MM.1S (cell line): ENCODE measurements around the gene KTN1.

ENCODE experiments used
- DNase-seq: peaks from one replicate; pipeline ENCODE4 v3.0.0-alpha.2; 2015
- H2AFZ ChIP-seq: fragments of 300-600 bp; sonication (generic); 2 replicates; pipeline ENCODE4 v1.6.0; 2016; ENCODE audit warnings: antibody characterized with exemption, low read length
- H3F3A ChIP-seq: fragments of 300-600 bp; sonication (generic); 2 replicates; pipeline ENCODE4 v1.6.1; 2016; ENCODE audit warnings: mild to moderate bottlenecking, antibody characterized with exemption, low read length, moderate library complexity, mixed read lengths; ENCODE audit not compliant: insufficient read depth
- H3K27ac ChIP-seq: fragments of 300-600 bp; sonication (generic); 2 replicates; pipeline ENCODE4 v1.5.1; 2016; ENCODE audit warnings: mild to moderate bottlenecking, low read length
- H3K27me3 ChIP-seq: fragments of 300-600 bp; sonication (generic); replicated peaks from 2 replicates; pipeline ENCODE4 v1.6.0; 2016; ENCODE audit warnings: low read length; ENCODE audit not compliant: insufficient read depth
- H3K36me3 ChIP-seq: fragments of 300-600 bp; sonication (generic); replicated peaks from 2 replicates; pipeline ENCODE4 v1.6.1; 2016; ENCODE audit warnings: mild to moderate bottlenecking, low read length, mixed read lengths; ENCODE audit not compliant: insufficient read depth
- H3K4me1 ChIP-seq: fragments of 300-600 bp; sonication (generic); 2 replicates; pipeline ENCODE4 v1.6.1; 2016; ENCODE audit warnings: low read length, mixed read lengths
- H3K4me2 ChIP-seq: fragments of 300-600 bp; sonication (generic); 2 replicates; pipeline ENCODE4 v1.6.0; 2016; ENCODE audit warnings: low read depth, low read length
- H3K4me3 ChIP-seq: fragments of 300-600 bp; sonication (generic); 2 replicates; pipeline ENCODE4 v1.5.1; 2016; ENCODE audit warnings: low read length, mixed read lengths
- H3K79me2 ChIP-seq: fragments of 300-600 bp; sonication (generic); 2 replicates; pipeline ENCODE4 v1.6.1; 2016; ENCODE audit warnings: mixed run types, low read length, mixed read lengths
- H3K9ac ChIP-seq: fragments of 300-600 bp; sonication (generic); 2 replicates; pipeline ENCODE4 v1.6.1; 2016; ENCODE audit warnings: low read length, mixed read lengths
- H3K9me2 ChIP-seq: fragments of 300-600 bp; sonication (generic); replicated peaks from 2 replicates; pipeline ENCODE4 v1.6.1; 2016; ENCODE audit warnings: mild to moderate bottlenecking, low read length, mixed read lengths; ENCODE audit not compliant: insufficient read depth
- H3K9me3 ChIP-seq: fragments of 300-600 bp; sonication (generic); replicated peaks from 2 replicates; pipeline ENCODE4 v1.6.1; 2016; ENCODE audit warnings: mild to moderate bottlenecking, low read length, mixed read lengths; ENCODE audit not compliant: insufficient read depth
- H4K20me1 ChIP-seq: fragments of 300-600 bp; sonication (generic); 2 replicates; pipeline ENCODE4 v1.6.1; 2016; ENCODE audit warnings: mild to moderate bottlenecking, low read length, moderate library complexity, mixed read lengths; ENCODE audit not compliant: insufficient read depth
- EZH2 ChIP-seq: fragments of 300-600 bp; sonication (generic); optimal IDR thresholded peaks from 2 replicates; pipeline ENCODE3; 2017; ENCODE audit warnings: low read depth, mild to moderate bottlenecking, antibody characterized with exemption, low read length, mixed read lengths
- EZH2phosphoT487 ChIP-seq: fragments of 300-600 bp; sonication (generic); IDR thresholded peaks from 2 replicates; pipeline ENCODE4 v1.6.1; 2018; ENCODE audit warnings: antibody characterized with exemption, low read length
- TF ChIP-seq, protein P1 (sequence below): fragments of 300-600 bp; sonication (generic); IDR thresholded peaks from 2 replicates; pipeline ENCODE4 v1.5.1; 2016; ENCODE audit warnings: antibody characterized with exemption, low read length, mixed read lengths

Gene KTN1

DNA sequence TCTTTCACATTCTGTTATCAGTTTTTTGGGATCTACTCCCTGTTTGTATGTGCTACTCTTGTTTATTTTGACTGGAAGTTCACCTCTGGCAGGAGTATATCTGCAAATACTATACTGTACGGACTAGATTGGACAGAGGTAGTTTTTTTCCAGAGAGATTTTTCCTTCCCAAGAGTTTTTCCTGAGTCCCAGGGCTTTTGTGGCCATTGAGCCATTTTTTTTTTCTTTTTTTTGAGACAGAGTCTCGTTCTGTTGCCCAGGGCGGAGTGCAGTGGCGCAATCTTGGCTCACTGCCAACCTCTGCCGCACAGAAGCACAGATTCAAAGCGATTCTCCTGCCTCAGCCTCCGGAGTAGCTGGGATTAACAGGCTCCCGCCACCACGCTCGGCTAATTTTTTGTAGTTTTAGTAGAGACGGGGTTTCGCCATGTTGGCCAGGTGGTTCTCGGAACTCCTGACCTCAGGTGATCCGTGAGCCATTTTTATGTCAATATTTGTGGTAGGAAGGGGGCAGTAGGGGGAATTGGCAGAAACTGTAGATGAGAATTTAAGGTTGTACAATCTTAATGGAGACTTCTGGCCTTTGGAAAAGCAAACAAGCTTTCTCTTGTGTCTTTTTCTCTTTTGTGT lies 19.4 kb downstream of the KTN1 start:
- no peaks in the 10 kb centered on the region for H3K4me1 ChIP-seq
- H3K79me2 ChIP-seq: peaks cover 49% of the 10 kb centered on the region
- H3K36me3 ChIP-seq: no peaks in the 10 kb centered on the region
- H3K4me3 ChIP-seq: no peak overlapping the region
- no peak for DNase-seq
- no peaks in the 10 kb centered on the region for H4K20me1 ChIP-seq
- no peak overlapping the region for H3K9ac ChIP-seq
- H3K9me2 ChIP-seq: no peaks in the 10 kb centered on the region
- no peaks in the 10 kb centered on the region for H3F3A ChIP-seq
- no peak overlapping the region for H2AFZ ChIP-seq
- no peak overlapping the region for H3K27ac ChIP-seq
- no peaks in the 10 kb centered on the region for H3K27me3 ChIP-seq
- H3K4me2 ChIP-seq: no peak overlapping the region
- TF ChIP-seq, protein P1, sequence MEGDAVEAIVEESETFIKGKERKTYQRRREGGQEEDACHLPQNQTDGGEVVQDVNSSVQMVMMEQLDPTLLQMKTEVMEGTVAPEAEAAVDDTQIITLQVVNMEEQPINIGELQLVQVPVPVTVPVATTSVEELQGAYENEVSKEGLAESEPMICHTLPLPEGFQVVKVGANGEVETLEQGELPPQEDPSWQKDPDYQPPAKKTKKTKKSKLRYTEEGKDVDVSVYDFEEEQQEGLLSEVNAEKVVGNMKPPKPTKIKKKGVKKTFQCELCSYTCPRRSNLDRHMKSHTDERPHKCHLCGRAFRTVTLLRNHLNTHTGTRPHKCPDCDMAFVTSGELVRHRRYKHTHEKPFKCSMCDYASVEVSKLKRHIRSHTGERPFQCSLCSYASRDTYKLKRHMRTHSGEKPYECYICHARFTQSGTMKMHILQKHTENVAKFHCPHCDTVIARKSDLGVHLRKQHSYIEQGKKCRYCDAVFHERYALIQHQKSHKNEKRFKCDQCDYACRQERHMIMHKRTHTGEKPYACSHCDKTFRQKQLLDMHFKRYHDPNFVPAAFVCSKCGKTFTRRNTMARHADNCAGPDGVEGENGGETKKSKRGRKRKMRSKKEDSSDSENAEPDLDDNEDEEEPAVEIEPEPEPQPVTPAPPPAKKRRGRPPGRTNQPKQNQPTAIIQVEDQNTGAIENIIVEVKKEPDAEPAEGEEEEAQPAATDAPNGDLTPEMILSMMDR: no peak
- TF ChIP-seq EZH2 (no peak), EZH2phosphoT487 (no peak)
- no peaks in the 10 kb centered on the region for H3K9me3 ChIP-seq

DNA sequence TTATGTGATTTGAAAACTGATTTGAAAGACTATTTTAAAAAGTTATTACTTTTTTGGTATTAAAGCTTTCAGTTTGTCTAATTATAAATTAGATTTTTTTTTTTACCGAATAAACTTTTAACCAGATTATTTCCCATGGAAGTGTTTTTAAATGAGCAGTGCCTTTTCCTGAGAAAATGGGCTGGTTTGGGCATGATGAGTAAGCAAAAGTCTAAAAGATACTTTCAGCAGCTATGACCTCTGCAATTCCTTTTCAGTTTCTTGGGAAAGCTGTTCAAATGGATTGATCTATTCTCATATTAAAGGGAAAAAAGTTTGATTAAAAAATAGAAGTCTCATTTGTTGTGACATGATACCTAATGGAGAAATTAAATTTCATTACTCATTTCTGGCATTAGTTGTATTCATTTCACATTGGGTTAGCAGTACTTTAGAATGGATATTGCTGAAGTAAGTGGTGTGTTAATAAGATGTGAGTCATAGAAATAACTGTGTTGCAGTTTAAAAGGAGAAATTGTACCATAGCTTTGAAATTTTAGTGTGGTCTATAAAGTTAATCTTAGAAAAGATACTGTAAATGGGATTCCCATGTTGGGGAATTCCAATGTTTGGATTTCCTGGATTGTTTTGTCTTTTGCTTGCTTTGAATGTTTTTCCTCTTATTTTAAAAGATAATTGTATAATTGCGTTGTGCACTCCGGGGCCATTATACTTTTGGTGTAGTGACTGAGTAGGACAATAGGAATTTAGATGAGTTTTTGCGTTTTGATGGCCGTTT lies 21.0 kb downstream of the KTN1 start:
- Histone ChIP-seq H3F3A (no peaks in the 10 kb centered on the region), H3K27me3 (no peaks in the 10 kb centered on the region), H3K79me2 (peaks cover 45% of the 10 kb centered on the region), H2AFZ (no peak overlapping the region), H3K27ac (no peak overlapping the region), H3K9me3 (no peaks in the 10 kb centered on the region), H3K9ac (no peak overlapping the region), H3K4me3 (no peak overlapping the region), H3K36me3 (no peaks in the 10 kb centered on the region), H4K20me1 (no peaks in the 10 kb centered on the region), H3K9me2 (no peaks in the 10 kb centered on the region), H3K4me2 (no peak overlapping the region), H3K4me1 (no peaks in the 10 kb centered on the region)
- TF ChIP-seq, protein P1: no peak
- TF ChIP-seq EZH2 (no peak), EZH2phosphoT487 (no peak)
- no peak for DNase-seq

DNA sequence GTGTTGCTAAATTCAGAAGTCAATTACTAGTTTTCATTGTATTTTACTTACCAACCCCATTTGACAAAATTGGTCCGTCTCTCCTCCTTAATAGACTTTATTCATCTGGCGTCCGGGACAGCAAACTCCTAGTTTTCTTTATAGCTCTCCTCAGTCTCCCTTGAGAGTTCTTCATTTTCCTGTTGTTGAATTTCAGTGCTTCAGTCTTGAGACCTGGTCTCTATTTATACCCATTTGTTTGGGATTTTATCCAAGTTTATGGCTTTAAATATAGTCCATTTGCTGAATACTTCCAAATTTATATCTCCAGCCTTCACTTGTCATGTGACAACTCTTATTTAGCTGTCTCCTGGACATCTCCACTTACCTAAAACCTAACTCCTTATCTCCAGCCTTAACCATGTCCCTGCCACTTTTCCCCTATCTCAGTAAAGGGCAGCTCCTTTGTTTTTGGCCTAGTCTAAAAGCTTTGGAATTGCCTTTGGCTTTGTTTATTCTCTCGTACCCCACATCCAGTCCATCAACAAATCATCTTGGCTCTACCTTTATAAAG lies 23.5 kb downstream of the KTN1 start:
- TF ChIP-seq EZH2phosphoT487 (no peak), EZH2 (no peak)
- TF ChIP-seq, protein P1: no peak
- H3K9me2 ChIP-seq: no peaks in the 10 kb centered on the region
- H3F3A ChIP-seq: no peaks in the 10 kb centered on the region
- H3K4me1 ChIP-seq: no peaks in the 10 kb centered on the region
- peaks cover 50% of the 10 kb centered on the region for H3K79me2 ChIP-seq
- no peak overlapping the region for H3K27ac ChIP-seq
- H3K9me3 ChIP-seq: no peaks in the 10 kb centered on the region
- no peak overlapping the region for H3K9ac ChIP-seq
- no peak overlapping the region for H2AFZ ChIP-seq
- no peaks in the 10 kb centered on the region for H3K27me3 ChIP-seq
- no peak overlapping the region for H3K4me3 ChIP-seq
- H3K4me2 ChIP-seq: no peak overlapping the region
- no peak for DNase-seq
- H3K36me3 ChIP-seq: no peaks in the 10 kb centered on the region
- no peaks in the 10 kb centered on the region for H4K20me1 ChIP-seq
